NCI-H2029 treated with DMSO at 0.1 percent for 48 hours (cell line): ENCODE data around the gene PCIF1.

ENCODE experiments used
- DNase-seq: peaks from one replicate; lab custom pipeline; 2025; lab: John Stamatoyannopoulos, UW

The PCIF1 gene

GRCh38 chr20:45904583-45905504 lies 29.6 kb upstream of the PCIF1 start:
- DNase-seq = no peak

GRCh38 chr20:45905505-45906079 lies 28.9 kb upstream of the PCIF1 start:
- DNase-seq = no peak

GRCh38 chr20:45907219-45907948 lies 27.1 kb upstream of the PCIF1 start:
- DNase-seq = no peak

GRCh38 chr20:45908084-45908483 lies 26.4 kb upstream of the PCIF1 start:
- DNase-seq = no peak

GRCh38 chr20:45909336-45909808 lies 25.1 kb upstream of the PCIF1 start:
- no peak for DNase-seq

GRCh38 chr20:45909817-45910669 lies 24.4 kb upstream of the PCIF1 start:
- no peak for DNase-seq

GRCh38 chr20:45910670-45911485 lies 23.6 kb upstream of the PCIF1 start:
- DNase-seq = peak; percentile 74

- DNase-seq = no peak
These were observed 22.8 kb upstream of the PCIF1 start, which contains the start of gene PLTP for GRCh38 chr20:45911486-45912343. Gene PLTP (minus strand): TSS chr20:45912155. CDS start chr20:45911452, 703 bp downstream.

- DNase-seq = no peak
These were observed 22.2 kb upstream of the PCIF1 start for GRCh38 chr20:45912344-45912682.

GRCh38 chr20:45913116-45913515 lies 21.4 kb upstream of the PCIF1 start:
- no peak for DNase-seq

- DNase-seq = no peak
These were observed 16.7 kb upstream of the PCIF1 start for GRCh38 chr20:45917790-45918141.

GRCh38 chr20:45918182-45918737 lies 16.2 kb upstream of the PCIF1 start:
- DNase-seq = no peak

GRCh38 chr20:45918779-45919537 lies 15.5 kb upstream of the PCIF1 start:
- DNase-seq = no peak

GRCh38 chr20:45919542-45920399 lies 14.7 kb upstream of the PCIF1 start:
- DNase-seq = no peak

GRCh38 chr20:45920462-45921336 lies 13.8 kb upstream of the PCIF1 start:
- no peak for DNase-seq

GRCh38 chr20:45921337-45922189 lies 12.9 kb upstream of the PCIF1 start:
- no peak for DNase-seq
